GM21390 (cell line): ENCODE data around the gene CCL1.
A peak's percentile ranks its signal among the peaks of the same experiment; 100 is the strongest.

Experiments
- ATAC-seq: cut with Tn5 transposase; IDR thresholded peaks from one replicate; pipeline ENCODE4 v1.9.1; 2021; ENCODE audit not compliant: unreplicated experiment

The CCL1 gene

DNA sequence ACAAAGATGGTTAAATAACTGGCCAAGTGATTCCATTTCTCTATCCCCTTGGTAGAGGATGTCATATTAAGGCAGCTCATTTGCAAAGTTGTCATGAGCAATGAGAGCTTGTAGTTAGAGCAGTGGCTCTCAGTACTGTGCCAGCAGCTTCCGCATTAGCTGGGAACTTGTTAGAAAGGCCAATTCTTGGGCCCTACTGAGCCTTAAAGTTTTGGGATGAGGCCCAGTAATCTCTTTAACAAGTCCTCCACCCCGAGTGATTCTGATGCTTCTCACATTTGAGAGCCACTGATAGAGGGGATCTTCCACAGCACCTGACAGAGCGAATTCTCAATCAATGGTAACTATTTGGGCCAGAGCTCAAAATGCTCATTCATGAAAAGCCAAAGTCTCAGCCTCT, 20.2 kb upstream of the CCL1 start:
- no peak for ATAC-seq

DNA sequence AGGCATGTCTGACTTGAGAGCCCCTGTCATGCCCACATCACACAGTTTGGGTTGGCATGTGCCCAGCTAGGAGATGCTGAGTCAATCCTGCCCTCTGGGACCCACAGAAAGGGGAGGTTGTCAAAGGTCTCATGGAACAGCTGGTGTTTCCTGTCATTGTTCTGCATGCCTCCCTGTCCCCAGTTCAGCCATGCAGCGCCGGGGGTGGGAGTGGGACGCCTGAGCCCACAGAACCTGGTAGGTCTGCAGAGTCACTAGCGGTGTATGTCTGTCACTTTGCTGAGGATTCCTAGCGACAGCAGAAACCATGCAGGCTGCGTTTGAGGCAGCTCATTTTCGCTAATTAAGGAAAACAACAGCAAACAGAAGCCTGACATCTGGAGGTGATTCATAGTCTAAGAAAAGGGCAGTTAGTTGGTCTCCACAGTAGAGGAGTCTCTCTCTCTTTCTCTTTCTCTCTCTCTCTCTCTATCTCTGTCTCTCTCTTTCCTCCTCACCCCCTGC, 19.6 kb upstream of the CCL1 start:
- no peak for ATAC-seq

DNA sequence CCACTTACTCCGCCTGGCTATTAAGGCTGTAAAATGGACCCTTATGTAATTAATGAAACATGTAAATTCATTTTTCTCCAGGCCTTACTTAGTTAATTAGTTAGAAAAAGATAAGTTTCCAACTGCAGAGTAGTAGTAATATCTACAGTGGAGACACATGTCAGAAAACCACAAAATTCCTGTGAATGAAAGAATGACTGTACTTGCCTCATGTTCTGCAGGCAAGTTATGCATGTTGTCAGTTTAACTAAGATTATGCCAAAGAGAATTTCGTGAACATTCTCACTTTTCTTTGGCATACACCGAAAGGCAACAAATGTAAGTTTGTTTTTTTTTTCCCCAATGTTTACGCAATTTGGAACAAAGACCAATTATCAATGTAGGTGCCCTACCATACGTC, 16.8 kb upstream of the CCL1 start:
- no peak for ATAC-seq

DNA sequence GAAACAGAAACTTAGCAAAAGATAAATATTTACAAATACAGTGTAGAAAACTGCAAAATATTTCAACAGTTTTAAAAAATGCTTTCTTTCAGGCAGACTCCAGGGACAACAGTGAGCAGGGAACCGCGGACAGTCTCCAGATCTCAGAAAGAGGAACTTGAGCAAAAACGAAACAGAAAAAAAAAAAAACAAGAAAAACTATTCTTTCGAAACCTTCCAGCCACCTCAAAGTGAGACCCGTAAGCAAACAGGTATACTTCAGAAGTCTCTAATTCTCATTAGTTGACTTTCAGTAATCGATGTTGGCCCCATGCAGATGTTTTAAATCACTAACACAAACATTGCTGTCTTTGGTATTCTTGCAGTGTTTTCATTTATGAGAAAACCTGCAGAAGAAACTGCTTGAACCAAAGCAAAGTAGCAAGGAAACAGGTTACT, 15.7 kb upstream of the CCL1 start:
- peak; percentile 69 for ATAC-seq

DNA sequence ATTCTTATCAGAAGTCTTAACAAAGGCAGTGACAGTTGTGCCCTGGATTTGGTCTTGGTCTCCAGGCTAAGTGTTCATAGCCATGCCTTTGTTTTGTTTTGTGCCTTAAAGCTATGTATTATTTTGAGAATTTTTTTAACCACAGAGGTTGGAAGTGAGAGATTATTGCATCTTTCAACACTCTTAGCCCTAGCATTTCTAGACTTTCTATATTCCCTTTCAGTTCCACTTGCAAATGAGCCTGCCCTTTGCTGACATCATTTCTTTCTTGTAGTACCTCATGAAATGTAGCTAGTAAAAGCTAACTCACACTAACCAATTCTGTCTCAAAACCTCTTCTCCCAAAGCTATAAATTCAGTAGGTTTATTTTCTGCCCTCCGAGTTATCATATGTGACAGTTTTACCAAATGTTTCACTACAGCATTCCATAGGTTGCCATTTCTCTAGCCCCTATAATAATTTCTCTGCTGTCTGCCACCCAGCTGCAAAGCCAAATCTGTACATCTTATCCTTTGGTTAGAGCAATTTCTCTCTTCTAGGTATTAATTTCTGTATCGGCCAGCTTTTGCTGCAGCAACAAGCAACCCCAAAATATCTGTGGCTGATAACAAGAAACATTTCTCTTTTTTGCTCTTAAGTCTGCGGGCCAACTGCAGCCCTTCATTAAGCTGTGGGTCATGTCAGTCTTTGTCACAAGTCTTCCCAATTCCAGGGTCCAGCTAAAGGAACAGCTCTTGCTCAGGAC, 14.2 kb upstream of the CCL1 start:
- peak; percentile 54 for ATAC-seq

DNA sequence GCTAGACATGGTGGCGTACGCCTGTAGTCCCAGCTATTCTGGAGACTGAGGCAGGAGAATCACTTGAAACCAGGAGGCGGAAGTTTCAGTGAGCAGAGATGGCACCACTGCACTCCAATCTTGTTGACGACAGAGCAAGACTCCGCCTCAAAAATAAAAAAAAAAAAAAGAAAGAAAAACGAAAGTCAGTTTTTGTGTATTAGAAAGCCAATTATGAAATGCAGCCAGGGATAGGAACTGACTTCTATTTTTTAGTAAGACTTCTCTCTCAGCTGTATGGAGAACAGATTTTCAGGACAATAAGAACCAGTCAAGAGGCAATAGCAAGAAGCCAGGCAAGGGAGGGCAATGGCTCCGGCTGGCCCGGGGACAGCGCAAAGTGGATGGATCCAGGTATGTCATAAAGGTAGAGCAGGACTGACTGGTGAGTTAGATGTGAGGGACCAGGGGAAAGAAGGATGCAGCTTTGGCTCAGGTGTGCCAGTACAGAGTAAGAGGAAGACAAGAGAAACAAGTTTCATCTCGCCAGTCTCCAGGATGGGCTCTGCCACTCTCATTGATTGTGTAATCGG, 12.5 kb upstream of the CCL1 start:
- ATAC-seq = no peak

DNA sequence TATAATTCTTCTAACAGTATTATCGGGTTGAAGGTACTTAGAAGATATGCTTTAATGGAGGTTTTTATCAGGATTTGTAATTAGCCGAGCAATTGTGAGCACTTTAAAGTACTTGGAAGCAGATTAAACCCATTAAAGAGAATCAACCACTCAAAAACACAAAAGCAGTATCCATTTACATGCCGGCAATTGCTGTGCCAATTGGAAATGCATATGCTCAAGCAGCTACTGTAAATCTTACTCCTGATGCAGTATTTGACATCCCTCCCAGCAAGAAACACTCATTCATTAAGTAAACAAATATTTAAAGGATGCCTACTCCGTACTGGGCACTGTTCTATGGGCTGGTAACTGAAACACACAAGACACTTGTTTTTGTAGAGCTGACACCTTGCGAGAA, 11.4 kb upstream of the CCL1 start:
- no peak for ATAC-seq

DNA sequence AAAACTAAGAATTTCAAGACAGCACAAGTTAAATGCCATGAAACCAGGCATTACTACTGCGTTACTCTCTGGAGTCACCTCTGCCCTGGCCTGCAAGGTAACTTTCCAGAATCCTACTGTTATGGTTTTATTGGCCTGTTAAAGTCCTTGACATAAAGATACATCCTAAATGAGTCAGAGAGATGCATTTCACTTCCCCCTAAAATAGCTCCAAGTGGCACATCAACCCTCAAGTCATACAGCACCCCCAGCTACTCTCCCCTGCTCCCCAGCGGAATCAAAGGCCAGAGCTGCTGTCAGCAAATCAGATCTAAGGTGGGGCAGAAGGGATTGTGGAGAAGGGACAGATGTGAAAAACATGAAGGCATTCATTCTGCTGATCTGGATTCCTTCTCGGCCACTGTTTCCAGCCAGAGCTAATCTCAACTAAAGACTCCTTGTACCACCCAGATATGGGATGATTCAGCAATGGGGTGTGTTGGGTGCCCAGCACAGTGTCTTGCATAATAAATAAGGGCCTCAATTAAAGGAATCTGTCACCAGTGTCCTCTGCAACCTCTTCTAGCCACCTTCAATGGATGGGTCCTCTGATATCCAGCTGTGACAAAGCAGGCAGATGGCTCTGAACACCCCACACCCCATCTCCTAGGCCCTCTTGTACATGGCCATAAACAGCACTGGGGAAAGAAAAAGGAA, 8.5 kb upstream of the CCL1 start:
- ATAC-seq = no peak

DNA sequence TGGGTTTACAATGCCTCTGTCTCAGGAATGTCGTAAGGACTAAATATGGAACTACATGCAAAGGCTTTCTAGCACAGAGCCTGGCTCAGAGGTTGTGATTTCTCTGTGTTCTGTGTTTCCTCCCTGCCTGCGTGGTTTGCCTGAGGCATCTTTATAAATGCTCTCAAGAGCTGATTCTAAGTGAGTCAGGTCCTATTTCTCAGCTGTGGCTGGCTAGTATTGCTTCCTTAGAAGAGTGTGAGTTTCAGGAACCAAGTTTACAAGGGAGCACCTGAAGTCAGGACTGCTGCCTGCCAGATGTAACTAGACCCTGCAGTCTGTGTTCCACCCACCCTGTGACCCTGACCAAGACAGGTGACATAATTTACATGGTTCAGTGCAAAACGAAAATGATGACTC, 8.0 kb upstream of the CCL1 start:
- no peak for ATAC-seq

DNA sequence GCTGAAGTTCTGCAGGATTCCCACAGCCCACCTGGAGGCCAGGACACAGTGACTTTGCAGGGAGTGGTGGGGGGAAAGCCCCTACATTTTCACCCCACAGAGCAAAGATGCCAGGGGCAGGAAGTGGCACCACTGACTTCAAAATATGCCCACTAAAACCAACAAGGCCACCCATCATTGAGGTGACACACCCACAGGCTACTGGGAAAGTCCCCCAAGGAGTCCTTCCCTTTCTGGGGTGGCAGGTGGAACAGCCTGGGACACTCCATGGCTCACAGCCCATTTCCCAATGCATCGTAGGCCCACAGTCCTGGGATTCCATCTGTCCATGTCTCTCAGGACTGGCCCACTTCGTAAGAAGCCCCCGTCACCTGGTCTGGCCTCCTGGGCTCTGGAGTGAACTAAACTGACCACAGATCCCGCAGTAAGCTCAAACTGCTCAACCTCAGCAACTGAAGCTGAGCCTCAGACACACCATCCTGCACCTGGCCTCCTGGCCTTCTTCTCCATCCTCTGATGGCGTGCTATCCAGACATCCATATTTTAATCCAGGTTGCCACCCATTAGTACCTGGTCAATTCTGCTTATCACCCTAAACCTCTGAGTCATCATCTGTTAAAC, 7.5 kb upstream of the CCL1 start:
- no peak for ATAC-seq

DNA sequence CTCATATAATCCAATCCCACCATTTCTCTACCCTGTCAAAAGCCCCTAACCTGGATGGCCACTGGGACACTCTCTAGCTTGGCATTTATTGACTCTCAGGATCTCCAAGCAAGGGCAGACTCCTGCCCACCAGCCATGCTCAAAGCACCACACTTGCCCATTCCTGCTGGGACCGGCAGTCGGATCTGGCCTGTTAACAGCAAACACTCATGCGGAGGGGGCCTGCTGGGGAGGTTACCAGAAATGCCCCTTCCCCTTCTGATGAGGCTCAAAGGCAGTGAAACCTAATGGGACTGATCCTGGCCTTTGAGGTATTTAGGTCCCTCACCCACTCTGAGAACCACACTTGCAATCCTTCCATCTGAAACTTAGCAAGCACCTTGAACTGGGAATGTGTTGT, 6.5 kb upstream of the CCL1 start:
- ATAC-seq = no peak

DNA sequence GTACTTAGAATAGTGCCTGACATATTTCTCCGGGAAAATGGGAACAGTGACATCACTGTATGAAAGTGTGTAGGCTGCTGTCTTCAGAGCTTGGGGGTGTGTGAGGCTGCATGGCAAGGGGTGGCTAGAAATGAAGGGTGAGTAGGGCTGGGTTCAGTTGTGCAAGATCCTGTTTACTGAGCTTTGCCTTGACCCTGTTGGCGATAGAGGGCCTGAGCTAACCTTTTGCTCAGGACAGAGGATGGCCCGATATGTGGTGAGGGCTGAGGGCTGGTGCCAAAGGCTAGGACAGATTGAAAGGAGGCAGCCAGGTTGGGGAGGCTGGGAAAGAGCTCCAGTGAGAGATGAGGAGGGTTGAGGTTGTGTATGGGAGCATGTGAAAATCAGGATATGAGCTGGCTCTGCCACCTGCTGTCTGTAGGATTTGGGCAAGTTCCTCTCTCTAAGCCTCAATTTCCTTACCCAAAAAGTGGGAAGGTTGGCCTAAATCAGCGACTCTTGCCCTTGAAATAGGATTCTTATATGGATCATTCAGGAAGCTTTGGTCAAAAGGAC, 6.0 kb upstream of the CCL1 start:
- no peak for ATAC-seq

DNA sequence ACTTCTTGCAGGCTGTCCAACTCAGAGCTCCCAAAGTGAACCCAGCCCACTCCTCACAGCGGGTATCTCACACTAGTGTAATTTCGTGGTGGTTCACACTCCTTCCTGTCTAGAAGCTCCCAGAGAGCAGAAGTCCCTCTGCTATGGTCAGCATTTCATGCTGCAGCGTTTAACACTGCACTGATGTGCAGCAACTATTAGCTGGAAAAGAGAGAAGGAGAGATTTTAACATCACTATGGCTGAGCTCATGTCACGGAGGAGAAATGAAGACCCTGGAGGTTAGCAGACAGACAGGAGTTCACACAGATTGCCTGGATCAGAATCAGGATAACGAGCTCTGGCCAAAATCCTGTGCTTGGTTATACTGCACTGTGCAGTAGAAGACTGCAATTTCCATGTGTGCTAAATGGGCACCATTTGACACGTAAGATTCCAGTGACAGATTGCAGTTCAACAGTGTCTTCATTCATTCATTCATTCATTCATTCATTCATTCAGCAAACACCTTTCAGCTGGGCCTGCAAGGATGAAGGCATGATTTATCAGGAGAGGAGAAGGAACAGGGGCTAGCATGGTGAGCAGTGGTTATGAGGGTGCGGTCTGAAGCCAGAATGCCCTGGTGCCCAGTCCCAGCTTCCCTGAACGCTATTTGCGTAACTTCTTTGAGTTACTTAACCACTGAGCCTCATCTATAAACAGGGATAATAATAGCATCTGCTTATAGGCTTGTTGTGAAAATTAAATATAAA, 5.3 kb upstream of the CCL1 start:
- no peak for ATAC-seq

DNA sequence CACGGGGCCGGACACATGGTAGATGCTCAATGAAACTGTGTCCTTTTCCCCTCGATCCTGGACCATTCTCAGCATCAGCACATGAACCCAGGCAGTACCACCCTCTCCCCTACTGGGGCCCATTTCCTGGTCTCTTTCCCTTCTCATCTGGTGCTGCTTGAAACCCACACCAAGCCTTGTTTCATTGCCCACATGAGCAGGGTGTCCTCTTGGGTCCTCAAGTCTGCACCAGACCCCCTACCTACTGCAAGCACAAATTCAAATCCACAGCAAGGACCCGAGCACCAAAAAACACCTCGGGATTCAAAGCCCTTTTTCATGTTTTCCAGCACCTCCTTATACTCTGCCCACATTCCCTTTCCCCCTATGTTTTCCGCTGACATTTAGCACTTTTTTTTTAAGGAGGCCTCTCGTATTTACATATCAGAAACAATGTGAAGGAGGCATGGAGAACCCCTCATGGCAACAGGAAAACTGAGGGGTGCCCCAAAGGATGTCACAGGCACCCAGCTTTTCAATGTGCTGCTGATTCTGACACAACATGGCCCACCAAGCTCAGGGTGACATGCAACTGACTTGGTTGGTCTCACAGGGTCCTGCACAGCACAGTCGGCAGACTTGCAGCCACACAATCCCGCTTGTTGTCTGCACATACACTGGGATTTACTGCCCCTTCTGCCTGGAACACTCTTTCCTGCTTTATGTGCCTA, 4.6 kb upstream of the CCL1 start:
- no peak for ATAC-seq

DNA sequence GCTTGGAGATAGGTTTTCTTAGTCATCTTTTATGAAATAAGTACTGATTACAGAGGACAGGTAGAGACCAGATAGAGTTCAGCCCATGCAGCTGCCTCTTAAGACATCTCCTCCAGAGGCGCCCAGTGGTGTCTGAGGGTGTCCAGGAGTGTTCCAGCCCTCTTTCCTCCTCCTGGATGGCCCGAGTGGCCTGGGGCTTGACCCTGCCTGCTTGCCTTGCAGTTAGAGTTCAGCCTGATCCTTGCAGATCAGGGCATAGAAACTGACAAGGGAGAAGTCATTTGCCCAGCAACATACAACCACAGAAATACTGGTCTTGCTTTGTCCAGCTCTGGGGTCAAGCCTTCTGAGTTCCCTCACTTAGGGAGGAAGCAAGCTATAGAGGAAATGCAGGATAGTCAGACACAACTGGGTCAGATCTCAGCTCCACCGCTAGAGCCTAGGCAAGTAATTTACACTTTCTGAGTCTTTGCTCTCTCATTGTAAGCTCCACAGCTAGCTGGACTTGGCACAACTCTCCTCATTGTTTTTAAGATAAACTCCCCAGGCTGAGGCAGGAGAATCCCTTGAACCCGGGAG, 3.6 kb upstream of the CCL1 start:
- ATAC-seq = no peak

DNA sequence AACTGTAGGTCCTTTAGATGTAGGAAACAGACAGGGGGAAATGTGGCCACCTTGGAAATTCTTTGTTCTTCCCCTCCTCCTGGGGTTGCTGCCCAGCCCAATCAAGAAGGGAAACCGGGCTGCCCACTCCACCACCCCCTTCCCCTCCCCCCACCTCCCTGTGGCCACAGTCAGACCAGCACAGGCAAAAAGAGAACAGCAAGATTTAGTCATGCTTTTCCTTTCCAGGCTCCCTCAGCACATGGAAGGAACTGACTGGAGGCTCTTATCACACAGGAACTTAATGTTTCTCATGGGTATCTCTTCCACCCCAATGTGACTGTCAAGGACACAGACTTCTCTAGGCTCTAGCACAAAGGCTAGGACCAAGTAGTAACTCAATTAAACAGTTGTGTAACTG, 3.0 kb upstream of the CCL1 start:
- ATAC-seq = no peak

DNA sequence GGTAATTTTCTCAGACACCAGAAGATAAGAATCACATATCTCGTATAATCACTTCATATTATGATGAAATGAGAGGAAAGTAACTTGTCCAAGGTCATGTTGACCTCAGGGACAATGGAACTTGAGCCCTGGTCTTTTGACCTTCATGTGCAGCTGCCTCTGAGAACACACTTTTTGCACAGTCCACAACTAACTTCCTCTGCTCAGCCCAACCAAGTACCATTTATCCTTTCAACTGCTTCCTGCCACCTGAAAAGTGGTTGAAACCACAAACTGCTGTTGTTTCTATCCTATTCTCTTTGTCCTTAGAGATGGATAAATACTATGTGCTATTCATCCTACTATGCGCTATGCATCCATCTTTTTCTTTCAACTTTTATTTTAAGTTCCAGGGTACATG, 2.3 kb upstream of the CCL1 start:
- ATAC-seq = no peak

DNA sequence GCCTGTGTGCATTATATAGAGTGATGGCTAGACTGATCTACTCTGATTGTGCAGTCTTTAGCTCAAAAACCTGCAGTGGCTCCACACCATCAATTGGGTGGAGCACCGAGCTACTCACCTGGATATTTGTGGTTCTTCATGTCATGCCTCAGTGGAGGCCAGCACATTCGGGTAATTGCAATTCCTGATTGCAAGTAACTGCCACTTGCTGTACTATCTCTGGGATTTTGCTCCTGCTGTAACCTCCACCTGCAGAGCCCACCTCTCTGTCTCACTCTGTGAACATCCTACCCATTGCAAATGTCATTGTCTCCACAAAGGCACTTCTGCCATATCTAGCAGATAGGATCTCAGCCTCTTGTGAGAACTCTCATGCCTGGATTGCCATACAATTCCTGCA, 1.7 kb upstream of the CCL1 start:
- ATAC-seq = no peak

DNA sequence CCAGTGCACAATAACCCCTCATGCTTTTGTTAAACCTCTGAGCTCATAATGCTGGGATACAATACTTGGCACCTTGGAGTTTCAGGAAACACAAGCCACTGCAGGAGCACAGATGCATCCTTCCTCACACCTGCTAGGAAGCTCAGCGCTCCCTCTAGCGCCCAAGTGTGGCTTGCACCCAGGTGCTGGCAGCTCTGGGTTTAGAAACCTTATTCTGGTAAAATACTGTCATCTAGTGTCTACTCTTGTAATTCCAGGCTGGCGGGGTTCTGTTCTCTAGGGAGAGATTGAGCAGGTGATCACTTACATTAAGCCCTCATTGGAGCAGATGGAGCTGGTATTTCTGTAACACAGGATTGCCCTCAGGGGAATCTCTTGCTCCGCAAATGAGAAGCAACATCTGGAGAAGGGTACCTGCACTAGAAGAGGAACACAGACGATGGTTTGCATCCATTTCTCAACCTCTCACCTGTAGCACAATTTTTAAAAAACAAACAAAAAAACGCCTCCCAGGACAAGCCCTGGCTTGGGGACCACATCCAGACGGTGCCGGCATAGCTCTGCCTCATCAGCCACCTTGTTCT, 1.5 kb downstream of the CCL1 start:
- ATAC-seq = peak; percentile 58
